ENCODE results near the gene KEL. TPM values are rescaled to one million over a fixed set of nuclear protein-coding genes. Genes with fewer than 3 reads are reported as not detected.

Gene KEL
- total and polyA plus RNA-seq, 7 experiments from 2014 or later = 0.11 to 1.5 (median 0.22) TPM; not detected in 2

DNA sequence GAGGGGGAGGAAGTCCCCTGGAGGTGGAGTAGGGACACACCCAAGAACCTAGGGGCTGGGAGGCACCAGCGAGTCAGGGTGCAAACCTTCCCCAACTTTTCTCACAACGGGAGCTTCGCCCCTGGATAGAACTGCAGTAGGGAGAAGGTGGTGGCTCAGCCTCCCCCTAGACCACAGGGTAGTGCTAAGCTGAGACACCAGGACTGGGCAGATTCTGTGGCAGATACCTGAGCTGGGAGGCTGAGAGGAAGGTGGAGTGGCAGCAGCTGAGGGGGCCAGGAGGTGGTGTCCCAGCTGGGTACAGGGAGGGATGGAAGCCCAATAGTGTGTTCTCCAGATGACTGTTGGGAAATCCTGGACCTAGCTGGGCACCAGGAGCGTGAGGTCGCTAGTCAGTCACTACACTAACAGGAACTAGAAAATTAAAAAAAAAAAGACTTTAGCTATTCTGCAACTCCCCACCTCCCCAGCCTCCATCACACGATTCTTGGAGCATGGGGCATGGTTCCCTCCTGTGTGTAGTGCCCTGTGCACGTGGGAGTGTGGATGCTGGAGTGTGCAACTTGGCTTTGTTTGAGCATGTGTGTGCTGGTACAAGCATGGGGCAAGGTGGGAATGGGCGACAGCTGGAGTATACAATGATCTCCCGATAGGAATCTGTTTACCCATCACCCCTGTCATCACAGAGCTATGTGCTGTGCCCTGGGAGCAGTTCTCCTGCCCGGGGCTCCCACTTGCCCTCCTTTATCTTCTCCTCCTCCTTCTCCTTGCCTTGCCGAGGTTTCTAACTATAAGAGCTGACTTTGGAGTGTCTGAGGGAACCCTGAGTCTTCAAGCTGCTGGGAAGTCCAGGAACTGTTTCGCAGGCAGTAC is 67.8 kb downstream of the KEL start:
- no peaks in the 10 kb centered on the region for H3K36me3 Mint-ChIP-seq
- H3K27me3 ChIP-seq (ENCODE audit: control insufficient read depth in 2 of 2, insufficient read depth in 2 of 2, low read length in 2 of 2) = no peaks in the 10 kb centered on the region
- no peak overlapping the region for H3K4me3 ChIP-seq (ENCODE audit: low read length)
- intact Hi-C loops (cut with micrococcal nuclease) = no loop called here
- H3K27me3 Mint-ChIP-seq = peaks cover 0 to 17% (median 5%) of the 10 kb centered on the region in 5 donors
- DNase-seq (no peak), ATAC-seq (no peak)
- no peak overlapping the region for H3K27ac ChIP-seq (ENCODE audit: low read depth, low read length)
- no peaks in the 10 kb centered on the region for H3K9me3 ChIP-seq (ENCODE audit: control insufficient read depth in 2 of 3, low read length in 3 of 3)
- H3K36me3 ChIP-seq (ENCODE audit: control insufficient read depth in 2 of 3, insufficient read depth in 3 of 3, low read length in 3 of 3) = no peaks in the 10 kb centered on the region
- no peak overlapping the region for H3K4me3 Mint-ChIP-seq
- ChIA-PET POLR2A (interaction anchor here (0.5 kb wide), 1 partner anchor 16 kb away, joined by 3 read pairs; no protein-coding TSS in a partner anchor), CTCF (no interaction called here)
- peaks cover 0 to 4% (median 0%) of the 10 kb centered on the region in 11 donors for H3K9me3 Mint-ChIP-seq
- peaks cover 0 to 2% (median 0%) of the 10 kb centered on the region in 7 donors for H3K4me1 Mint-ChIP-seq
- no peak overlapping the region for H3K27ac Mint-ChIP-seq
- no peaks in the 10 kb centered on the region for H3K4me1 ChIP-seq (ENCODE audit: control insufficient read depth in 2 of 2, insufficient read depth in 2 of 2, low read length in 2 of 2)

DNA sequence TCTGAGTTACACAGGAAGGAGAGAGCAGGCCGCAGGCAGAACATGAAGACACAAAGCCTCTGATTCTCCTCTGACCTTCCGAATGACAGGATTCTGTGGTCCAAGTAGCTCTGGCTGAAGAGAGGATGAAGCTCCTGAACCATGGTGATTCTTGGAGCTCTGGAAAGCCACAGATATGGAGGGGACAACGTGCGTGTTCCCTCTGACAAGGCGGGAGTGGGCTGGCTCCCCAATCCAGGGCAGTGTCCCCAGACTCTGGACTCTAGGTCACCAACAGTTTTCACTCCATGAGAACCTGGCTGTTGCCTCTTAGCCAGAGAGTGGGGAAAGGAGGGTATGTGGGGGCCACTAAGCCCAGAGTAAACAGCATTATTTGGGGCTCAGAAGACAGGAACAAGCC is 69.2 kb downstream of the KEL start:
- Histone ChIP-seq H3K36me3 (ENCODE audit: control insufficient read depth in 2 of 3, insufficient read depth in 3 of 3, low read length in 3 of 3) (no peaks in the 10 kb centered on the region), H3K4me3 (ENCODE audit: low read length) (no peak overlapping the region), H3K9me3 (ENCODE audit: control insufficient read depth in 2 of 3, low read length in 3 of 3) (no peaks in the 10 kb centered on the region), H3K27me3 (ENCODE audit: control insufficient read depth in 2 of 2, insufficient read depth in 2 of 2, low read length in 2 of 2) (no peaks in the 10 kb centered on the region), H3K4me1 (ENCODE audit: control insufficient read depth in 2 of 2, insufficient read depth in 2 of 2, low read length in 2 of 2) (no peaks in the 10 kb centered on the region), H3K27ac (ENCODE audit: low read depth, low read length) (no peak overlapping the region)
- Mint-ChIP-seq H3K4me1 (peaks cover 0 to 2% (median 0%) of the 10 kb centered on the region in 7 donors), H3K9me3 (peaks cover 0 to 4% (median 0%) of the 10 kb centered on the region in 11 donors), H3K27me3 (peaks cover 0 to 16% (median 5%) of the 10 kb centered on the region in 5 donors), H3K27ac (no peak overlapping the region), H3K4me3 (no peak overlapping the region), H3K36me3 (no peaks in the 10 kb centered on the region)
- intact Hi-C loops (cut with micrococcal nuclease) = no loop called here
- ChIA-PET POLR2A (no interaction called here), CTCF (no interaction called here)
- ATAC-seq (no peak), DNase-seq (no peak)

DNA sequence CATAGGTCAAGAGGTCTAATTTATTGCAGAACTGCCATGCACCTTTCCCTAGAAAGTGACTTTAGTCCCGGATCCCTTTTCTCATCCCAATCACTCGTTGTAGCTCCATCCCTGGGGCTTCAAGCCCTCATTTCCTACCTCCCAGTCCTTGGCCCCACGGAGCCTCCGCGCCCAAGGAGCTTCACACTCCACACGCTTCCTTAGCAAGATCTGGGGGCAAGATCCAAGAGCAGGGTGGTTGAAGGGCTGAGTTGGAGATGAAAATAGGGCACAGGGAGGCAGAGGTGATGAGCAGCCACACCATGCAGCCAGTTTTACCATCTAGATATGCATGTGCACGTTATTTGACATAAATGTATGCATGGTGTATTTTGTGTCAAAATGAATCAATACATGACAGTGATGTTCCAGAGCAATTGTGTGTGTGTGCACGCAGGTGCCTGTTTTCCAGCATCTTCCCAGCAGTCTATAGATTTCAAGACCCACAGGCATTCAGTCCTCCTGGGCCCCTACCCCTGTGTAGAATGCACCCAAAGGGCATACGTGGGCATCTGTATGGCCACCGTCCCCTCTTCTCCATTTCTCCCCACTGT is 70.6 kb downstream of the KEL start:
- no peak overlapping the region for H3K27ac ChIP-seq (ENCODE audit: low read depth, low read length)
- ChIA-PET CTCF (no interaction called here), POLR2A (no interaction called here)
- intact Hi-C loops (cut with micrococcal nuclease) = no loop called here
- H3K36me3 ChIP-seq (ENCODE audit: control insufficient read depth in 2 of 3, insufficient read depth in 3 of 3, low read length in 3 of 3) = no peaks in the 10 kb centered on the region
- H3K27me3 Mint-ChIP-seq = peaks cover 0 to 6% (median 4%) of the 10 kb centered on the region in 5 donors
- H3K36me3 Mint-ChIP-seq = no peaks in the 10 kb centered on the region
- no peaks in the 10 kb centered on the region for H3K9me3 ChIP-seq (ENCODE audit: control insufficient read depth in 2 of 3, low read length in 3 of 3)
- no peaks in the 10 kb centered on the region for H3K4me1 ChIP-seq (ENCODE audit: control insufficient read depth in 2 of 2, insufficient read depth in 2 of 2, low read length in 2 of 2)
- ATAC-seq (no peak), DNase-seq (no peak)
- no peaks in the 10 kb centered on the region for H3K27me3 ChIP-seq (ENCODE audit: control insufficient read depth in 2 of 2, insufficient read depth in 2 of 2, low read length in 2 of 2)
- H3K4me1 Mint-ChIP-seq = peaks cover 0 to 2% (median 0%) of the 10 kb centered on the region in 7 donors
- peaks cover 0 to 4% (median 0%) of the 10 kb centered on the region in 11 donors for H3K9me3 Mint-ChIP-seq
- no peak overlapping the region for H3K4me3 ChIP-seq (ENCODE audit: low read length)
- no peak overlapping the region for H3K4me3 Mint-ChIP-seq
- no peak overlapping the region for H3K27ac Mint-ChIP-seq

Other genes starting within 250 kb of the KEL start
- gene PRSS1, start 212.9 kb downstream of the KEL start, total RNA-seq = not detected
- not detected for gene PRSS1, start 212.9 kb downstream of the KEL start, polyA plus RNA-seq
- gene PRSS2, start 191.4 kb downstream of the KEL start, total RNA-seq = not detected
- gene PRSS2, start 191.4 kb downstream of the KEL start, polyA plus RNA-seq = not detected
- gene EPHB6, start 107.3 kb downstream of the KEL start, total RNA-seq = 100 to 1,000 TPM in 2 of 5 experiments, 10 to 100 TPM in 2, 1 to 10 TPM in 1; 9.8 to 110 (median 78.8) TPM
- 10 to 100 TPM; 36.9 to 55.6 TPM for gene EPHB6, start 107.3 kb downstream of the KEL start, polyA plus RNA-seq
- gene TRPV6, start 76.6 kb downstream of the KEL start, total RNA-seq = under 1 TPM in 1 of 5 experiments, not detected in 4; 0.05 TPM
- gene TRPV6, start 76.6 kb downstream of the KEL start, polyA plus RNA-seq = not detected
- not detected for gene TRPV5, start 28.6 kb downstream of the KEL start, total RNA-seq
- not detected for gene TRPV5, start 28.6 kb downstream of the KEL start, polyA plus RNA-seq
- under 1 TPM in 1 of 5 experiments, not detected in 4; 0.76 TPM for gene LLCFC1, start 22.9 kb downstream of the KEL start, total RNA-seq
- gene LLCFC1, start 22.9 kb downstream of the KEL start, polyA plus RNA-seq = not detected
- gene OR9A2, start 64.8 kb upstream of the KEL start, total RNA-seq = not detected
- not detected for gene OR9A2, start 64.8 kb upstream of the KEL start, polyA plus RNA-seq
- not detected for gene OR6V1, start 90.0 kb upstream of the KEL start, total RNA-seq
- not detected for gene OR6V1, start 90.0 kb upstream of the KEL start, polyA plus RNA-seq
- gene PIP, start 169.7 kb upstream of the KEL start, total RNA-seq = not detected
- not detected for gene PIP, start 169.7 kb upstream of the KEL start, polyA plus RNA-seq
- gene TAS2R39, start 221.1 kb upstream of the KEL start, total RNA-seq = not detected
- not detected for gene TAS2R39, start 221.1 kb upstream of the KEL start, polyA plus RNA-seq